HG03442 (cell line): ENCODE results near the gene SLIT1.

Source experiments
- ATAC-seq: cut with Tn5 transposase; IDR thresholded peaks from one replicate; pipeline ENCODE4 v1.9.1; 2021; ENCODE audit warnings: mild to moderate bottlenecking, moderate library complexity; ENCODE audit not compliant: unreplicated experiment

Gene SLIT1

GRCh38 chr10:97185326-97186058 lies at the start of gene SLIT1:
Gene SLIT1, minus strand, starts transcription at chr10:97185959. Its CDS starts 285 bp downstream, at chr10:97185674.
- no peak for ATAC-seq

- no peak for ATAC-seq
Measured at GRCh38 chr10:97235353-97235752, 49.6 kb upstream of the SLIT1 start.

GRCh38 chr10:97234400-97234799 lies 48.6 kb upstream of the SLIT1 start:
- ATAC-seq = no peak

- ATAC-seq = no peak
Measured at GRCh38 chr10:97230146-97230545, 44.4 kb upstream of the SLIT1 start.

- no peak for ATAC-seq
Measured at GRCh38 chr10:97229322-97230015, 43.7 kb upstream of the SLIT1 start.

GRCh38 chr10:97228775-97229157 lies 43.0 kb upstream of the SLIT1 start:
- no peak for ATAC-seq

- no peak for ATAC-seq
Measured at GRCh38 chr10:97228130-97228774, 42.5 kb upstream of the SLIT1 start.

GRCh38 chr10:97226398-97226797 lies 40.6 kb upstream of the SLIT1 start:
- no peak for ATAC-seq

- no peak for ATAC-seq
Measured at GRCh38 chr10:97224483-97225435, 39.0 kb upstream of the SLIT1 start.

GRCh38 chr10:97222326-97222961 lies 36.7 kb upstream of the SLIT1 start:
- ATAC-seq = no peak

- no peak for ATAC-seq
Measured at GRCh38 chr10:97220355-97220754, 34.6 kb upstream of the SLIT1 start.

- no peak for ATAC-seq
Measured at GRCh38 chr10:97217299-97217698, 31.5 kb upstream of the SLIT1 start.

GRCh38 chr10:97215619-97216260 lies 30.0 kb upstream of the SLIT1 start:
- ATAC-seq = no peak

GRCh38 chr10:97213431-97213830 lies 27.7 kb upstream of the SLIT1 start:
- ATAC-seq = no peak

GRCh38 chr10:97211229-97211628 lies 25.5 kb upstream of the SLIT1 start:
- ATAC-seq = no peak

GRCh38 chr10:97210543-97210960 lies 24.8 kb upstream of the SLIT1 start:
- no peak for ATAC-seq

GRCh38 chr10:97207756-97208346 lies 22.1 kb upstream of the SLIT1 start:
- ATAC-seq = no peak

GRCh38 chr10:97207131-97207530 lies 21.4 kb upstream of the SLIT1 start:
- ATAC-seq = no peak
